HG03521 (cell line): ENCODE measurements around the gene GALNT5.
"Not testable (repeated sequence)": the region's sequence is repeated elsewhere in the genome, so short reads cannot be mapped to it uniquely, and the experiment has no call there.

Experiments
- ATAC-seq: cut with Tn5 transposase; IDR thresholded peaks from one replicate; pipeline ENCODE4 v1.9.1; 2021; ENCODE audit warnings: mild to moderate bottlenecking, moderate library complexity; ENCODE audit not compliant: unreplicated experiment

Gene GALNT5

GRCh38 chr2:157326698-157327097 lies 69.2 kb downstream of the GALNT5 start:
- no peak for ATAC-seq

GRCh38 chr2:157327200-157327599 lies 69.7 kb downstream of the GALNT5 start:
- ATAC-seq = peak; percentile 24

- ATAC-seq = peak; percentile 93
Observed at GRCh38 chr2:157327621-157328500, 70.4 kb downstream of the GALNT5 start.

GRCh38 chr2:157329524-157329923 lies 72.0 kb downstream of the GALNT5 start:
- no peak for ATAC-seq

GRCh38 chr2:157333304-157334047 lies 76.0 kb downstream of the GALNT5 start:
- ATAC-seq = no peak

- ATAC-seq = no peak
Observed at GRCh38 chr2:157334335-157334734, 76.8 kb downstream of the GALNT5 start.

- ATAC-seq = no peak
Observed at GRCh38 chr2:157334797-157335196, 77.3 kb downstream of the GALNT5 start.

GRCh38 chr2:157336137-157337010 lies 78.9 kb downstream of the GALNT5 start:
- ATAC-seq = no peak

- no peak for ATAC-seq
Observed at GRCh38 chr2:157337978-157338377, 80.5 kb downstream of the GALNT5 start.

GRCh38 chr2:157339965-157340655 lies 82.6 kb downstream of the GALNT5 start:
- no peak for ATAC-seq

GRCh38 chr2:157341381-157341780 lies 83.9 kb downstream of the GALNT5 start:
- ATAC-seq = not testable (repeated sequence)

GRCh38 chr2:157345647-157346389 lies 88.3 kb downstream of the GALNT5 start:
- ATAC-seq = no peak

GRCh38 chr2:157348291-157348921 lies 90.9 kb downstream of the GALNT5 start:
- ATAC-seq = no peak

- no peak for ATAC-seq
Observed at GRCh38 chr2:157349949-157350515, 92.5 kb downstream of the GALNT5 start.

- ATAC-seq = no peak
Observed at GRCh38 chr2:157355618-157356017, 98.1 kb downstream of the GALNT5 start.

GRCh38 chr2:157359628-157360027 lies 102.1 kb downstream of the GALNT5 start:
- no peak for ATAC-seq

- ATAC-seq = no peak
Observed at GRCh38 chr2:157361526-157361925, 104.0 kb downstream of the GALNT5 start.

GRCh38 chr2:157362627-157363026 lies 105.1 kb downstream of the GALNT5 start:
- ATAC-seq = no peak

- peak; percentile 37 for ATAC-seq
Observed at GRCh38 chr2:157363612-157364101, 106.2 kb downstream of the GALNT5 start.
